DMS53 treated with DMSO at 0.1 percent for 48 hours (cell line): ENCODE data around the gene SP3.
A peak's percentile ranks its signal among the peaks of the same experiment; 100 is the strongest.

Experiments
- DNase-seq: peaks from one replicate; lab custom pipeline; 2025; ENCODE audit not compliant: unreplicated experiment; lab: John Stamatoyannopoulos, UW

The SP3 gene

GRCh38 chr2:173860566-173860965, 104.6 kb downstream of the SP3 start:
- no peak for DNase-seq

GRCh38 chr2:173860082-173860481, 105.1 kb downstream of the SP3 start:
- no peak for DNase-seq

- peak; percentile 84 for DNase-seq
Observed at GRCh38 chr2:173858291-173858731, 106.9 kb downstream of the SP3 start.
